HCT116 (cell line): ENCODE measurements around the gene ADAMTS15. TPM values are rescaled to one million over a fixed set of nuclear protein-coding genes. Genes with fewer than 3 reads are reported as not detected.

Source experiments
- ATAC-seq: fragments of 200-7000 bp; cut with Tn5 transposase; 2 replicates; pipeline ENCODE4 v1.9.1; 2020; ENCODE audit warnings: mild to moderate bottlenecking, moderate library complexity
- BruUV-seq: library from RNA; stranded (reverse); fragments of 400-500 nt; replicated peaks from 2 replicates; lab custom pipeline; 2021; lab: Mats Ljungman, UMichigan
- CTCF ChIA-PET: fragments of 300-600 bp; sonication (Branson Sonifier 250); formaldehyde crosslinking; loops from one replicate; lab custom pipeline; 2021; ENCODE audit warnings: antibody characterized with exemption; lab: Charles Lee
- POLR2A ChIA-PET: fragments of 300-600, 350-600 bp; sonication (Branson Sonifier 250); formaldehyde crosslinking; loops from one replicate; lab custom pipeline; 2021; ENCODE audit warnings: antibody characterized with exemption; lab: Charles Lee
- RAD21 ChIA-PET, 2 experiments: fragments of 300-600 bp; sonication (Branson Sonifier 250); formaldehyde crosslinking; loops; one replicate each; lab custom pipeline; 2023; ENCODE audit warnings: low total read pairs in 2 of 2; ENCODE audit not compliant: uncharacterized antibody in 2 of 2, unreplicated experiment in 2 of 2, low non-redundant PET in 1 of 2; lab: Charles Lee
- DNase-seq: peaks from one replicate; pipeline ENCODE4 v3.0.0-alpha.2; 2010; ENCODE audit warnings: low read depth, low spot score
- H2AFZ ChIP-seq: fragments of 200-600 bp; shearing (Covaris generic), sonication (generic); 2 replicates; pipeline ENCODE4 v1.6.1; 2017; ENCODE audit warnings: low read depth, mixed run types, mixed read lengths, antibody characterized with exemption, low read length; ENCODE audit not compliant: poor library complexity, severe bottlenecking
- H3K27ac ChIP-seq: 2 replicates; pipeline ENCODE4 v1.5.1; 2012; ENCODE audit warnings: low read depth, low read length
- H3K27me3 ChIP-seq: fragments of 200-600 bp; sonication (generic); 2 replicates; pipeline ENCODE4 v1.6.1; 2016; ENCODE audit warnings: mixed run types, low read length, mixed read lengths; ENCODE audit not compliant: insufficient read depth
- H3K36me3 ChIP-seq, 2 experiments: fragments of 200-500 bp in 1 of 2; fragments of 200-600 bp in 1 of 2; sonication (Bioruptor generic) in 1 of 2; sonication (generic) in 1 of 2; 2 replicates each; pipeline versions ENCODE4 v1.5.1 to v1.6.1; 2014 to 2016; ENCODE audit warnings: low read length in 2 of 2, inconsistent platforms in 1 of 2, mixed read lengths in 1 of 2, mixed run types in 1 of 2; ENCODE audit not compliant: insufficient read depth in 2 of 2, control insufficient read depth in 1 of 2
- H3K4me1 ChIP-seq, 2 experiments: fragments of 200-600 bp in 1 of 2; sonication (generic) in 1 of 2; 2 replicates each; pipeline versions ENCODE4 v1.5.1 to v1.6.1; 2012 to 2017; ENCODE audit warnings: low read length in 2 of 2, inconsistent platforms in 1 of 2, mild to moderate bottlenecking in 1 of 2, mixed read lengths in 1 of 2, mixed run types in 1 of 2, moderate library complexity in 1 of 2; ENCODE audit not compliant: insufficient read depth in 2 of 2, control insufficient read depth in 1 of 2
- H3K4me2 ChIP-seq: fragments of 200-600 bp; sonication (generic); 2 replicates; pipeline ENCODE4 v1.6.1; 2017; ENCODE audit warnings: mixed run types, low read length, mixed read lengths
- H3K4me3 ChIP-seq, 2 experiments: fragments of 200-600 bp in 1 of 2; sonication (generic) in 1 of 2; replicated peaks in 1 of 2; 2 replicates each; pipeline ENCODE4 v1.5.1; 2011 to 2016; ENCODE audit warnings: low read length in 2 of 2, control low read depth in 1 of 2, low read depth in 1 of 2, mild to moderate bottlenecking in 1 of 2, mixed read lengths in 1 of 2, mixed run types in 1 of 2
- H3K79me2 ChIP-seq: fragments of 200-600 bp; sonication (generic); 2 replicates; pipeline ENCODE4 v1.6.1; 2017; ENCODE audit warnings: mild to moderate bottlenecking, mixed run types, low read length, moderate library complexity, mixed read lengths; ENCODE audit not compliant: insufficient read depth
- H3K9ac ChIP-seq: fragments of 200-600 bp; sonication (generic); 2 replicates; pipeline ENCODE4 v1.6.1; 2016; ENCODE audit warnings: low read length, mixed read lengths
- H3K9me2 ChIP-seq: fragments of 200-600 bp; sonication (generic), shearing (Covaris generic); 2 replicates; pipeline ENCODE4 v1.6.1; 2017; ENCODE audit warnings: mixed run types, mild to moderate bottlenecking, moderate library complexity; ENCODE audit not compliant: insufficient read depth
- H3K9me3 ChIP-seq, 2 experiments: fragments of 200-500 bp in 1 of 2; fragments of 200-600 bp in 1 of 2; sonication (Bioruptor generic) in 1 of 2; sonication (generic) in 1 of 2; 2 replicates each; pipeline ENCODE4 v1.6.1; 2014 to 2017; ENCODE audit warnings: low read length in 2 of 2, mixed read lengths in 2 of 2, inconsistent platforms in 1 of 2, low read depth in 1 of 2, mild to moderate bottlenecking in 1 of 2, mixed run types in 1 of 2, moderate library complexity in 1 of 2; ENCODE audit not compliant: control insufficient read depth in 1 of 2, insufficient read depth in 1 of 2
- H4K20me1 ChIP-seq: fragments of 200-600 bp; sonication (generic), shearing (Covaris generic); 2 replicates; pipeline ENCODE4 v1.6.1; 2017; ENCODE audit warnings: mixed run types, mild to moderate bottlenecking, moderate library complexity; ENCODE audit not compliant: insufficient read depth
- CBX3 ChIP-seq: IDR thresholded peaks from 2 replicates; pipeline ENCODE4 v1.6.1; 2012; ENCODE audit warnings: low read depth
- CEBPB ChIP-seq: IDR thresholded peaks from 2 replicates; pipeline ENCODE4 v1.6.1; 2012; ENCODE audit warnings: low read depth
- EZH2 ChIP-seq: fragments of 200-600 bp; sonication (generic); IDR thresholded peaks from 2 replicates; pipeline ENCODE4 v1.6.1; 2017; ENCODE audit warnings: antibody characterized with exemption, mixed run types
- EZH2phosphoT487 ChIP-seq: fragments of 200-600 bp; IDR thresholded peaks from 2 replicates; pipeline ENCODE4 v1.6.1; 2018; ENCODE audit warnings: antibody characterized with exemption, borderline replicate concordance
- FOSL1 ChIP-seq: IDR thresholded peaks from 2 replicates; pipeline ENCODE4 v1.6.1; 2012; ENCODE audit warnings: low read depth
- POLR2A ChIP-seq: IDR thresholded peaks from 2 replicates; pipeline ENCODE4 v1.7.0; 2011; ENCODE audit warnings: borderline replicate concordance; ENCODE audit not compliant: insufficient read depth, insufficient read length; ENCODE audit errors: extremely low read depth
- POLR2AphosphoS5 ChIP-seq: IDR thresholded peaks from 2 replicates; pipeline ENCODE4 v1.6.1; 2011; ENCODE audit warnings: mild to moderate bottlenecking, low read depth, low read length, moderate library complexity
- RAD21 ChIP-seq: IDR thresholded peaks from 2 replicates; pipeline ENCODE4 v1.6.1; 2012; ENCODE audit warnings: low read depth, mild to moderate bottlenecking
- SIN3A ChIP-seq: IDR thresholded peaks from 2 replicates; pipeline ENCODE4 v1.6.1; 2012; ENCODE audit warnings: low read depth
- SP1 ChIP-seq: IDR thresholded peaks from 2 replicates; pipeline ENCODE4 v1.6.1; 2012; ENCODE audit warnings: low read depth
- SRF ChIP-seq: IDR thresholded peaks from 2 replicates; pipeline ENCODE4 v1.6.1; 2012; ENCODE audit warnings: low read depth
- TCF7L2 ChIP-seq: IDR thresholded peaks from 2 replicates; pipeline ENCODE4 v1.7.0; 2011; ENCODE audit warnings: borderline replicate concordance, inconsistent platforms; ENCODE audit not compliant: insufficient read depth, insufficient read length; ENCODE audit errors: extremely low read depth
- ZFX ChIP-seq: fragments of 450-650 bp; IDR thresholded peaks from 2 replicates; pipeline ENCODE4 v1.6.1; 2017
- ZNF274 ChIP-seq: fragments of 200-500 bp; sonication (Bioruptor generic); IDR thresholded peaks from 2 replicates; pipeline ENCODE4 v1.6.1; 2014; ENCODE audit warnings: mild to moderate bottlenecking, low read depth, low read length, inconsistent platforms
- intact Hi-C: fragments of 100-400 bp; cut with micrococcal nuclease; formaldehyde crosslinking; loops from 2 replicates; pipeline ENCODE4 v1.10.0; 2022
- total RNA-seq: library from RNA; stranded (reverse); gene quantifications from one replicate; pipeline ENCODE4 v1.2.1, GENCODE V29; 2021; ENCODE audit not compliant: unreplicated experiment
- TF ChIP-seq, protein P1 (sequence below): IDR thresholded peaks from 2 replicates; pipeline ENCODE4 v1.6.1; 2012
- TF ChIP-seq, protein P2 (sequence below), 3 experiments: fragments of 200-600 bp in 1 of 3; sonication (generic) in 1 of 3; IDR thresholded peaks in 2 of 3; conservative IDR thresholded peaks in 1 of 3; 2 replicates each; pipeline ENCODE4 v1.5.1; 2012 to 2017; ENCODE audit warnings: low read depth in 2 of 3, low read length in 2 of 3, antibody characterized with exemption in 1 of 3, borderline replicate concordance in 1 of 3, control low read depth in 1 of 3, mild to moderate bottlenecking in 1 of 3, mixed read lengths in 1 of 3, mixed run types in 1 of 3, moderate library complexity in 1 of 3; ENCODE audit not compliant: insufficient read depth in 1 of 3
- TF ChIP-seq, protein P3 (sequence below): IDR thresholded peaks from 2 replicates; pipeline ENCODE4 v1.6.1; 2012

ADAMTS15 gene
- total RNA-seq, 1 experiment from 2014 or later: 0.44 TPM

DNA sequence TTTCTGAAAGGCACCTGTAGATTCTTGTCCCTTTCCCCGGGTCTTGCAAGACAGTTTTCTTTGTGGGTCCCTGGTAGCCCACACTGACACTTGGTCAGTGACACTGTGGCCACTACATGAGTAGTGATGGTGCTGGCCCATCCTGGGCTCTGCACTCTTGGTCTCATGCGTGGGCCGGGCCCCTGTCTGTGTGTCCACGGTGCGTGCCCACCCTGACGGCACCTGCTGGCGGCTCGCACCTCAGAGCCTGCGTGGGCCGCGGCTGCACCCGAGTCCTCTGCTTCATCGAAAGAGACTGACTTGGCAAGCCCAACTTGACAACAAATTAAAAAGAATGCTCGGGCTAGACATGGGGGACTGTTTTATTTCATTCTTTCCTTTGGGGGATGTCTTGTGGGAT lies 37.5 kb downstream of the ADAMTS15 start:
- H3K79me2 ChIP-seq: no peaks in the 10 kb centered on the region
- TF ChIP-seq CBX3 (no peak), TCF7L2 (no peak), POLR2AphosphoS5 (no peak), EZH2 (no peak), ZFX (no peak), CEBPB (no peak), POLR2A (no peak), ZNF274 (no peak), SIN3A (no peak), FOSL1 (no peak), EZH2phosphoT487 (no peak), SRF (no peak), SP1 (no peak), RAD21 (no peak)
- TF ChIP-seq, protein P1, sequence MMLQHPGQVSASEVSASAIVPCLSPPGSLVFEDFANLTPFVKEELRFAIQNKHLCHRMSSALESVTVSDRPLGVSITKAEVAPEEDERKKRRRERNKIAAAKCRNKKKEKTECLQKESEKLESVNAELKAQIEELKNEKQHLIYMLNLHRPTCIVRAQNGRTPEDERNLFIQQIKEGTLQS: no peak
- TF ChIP-seq, protein P2, sequence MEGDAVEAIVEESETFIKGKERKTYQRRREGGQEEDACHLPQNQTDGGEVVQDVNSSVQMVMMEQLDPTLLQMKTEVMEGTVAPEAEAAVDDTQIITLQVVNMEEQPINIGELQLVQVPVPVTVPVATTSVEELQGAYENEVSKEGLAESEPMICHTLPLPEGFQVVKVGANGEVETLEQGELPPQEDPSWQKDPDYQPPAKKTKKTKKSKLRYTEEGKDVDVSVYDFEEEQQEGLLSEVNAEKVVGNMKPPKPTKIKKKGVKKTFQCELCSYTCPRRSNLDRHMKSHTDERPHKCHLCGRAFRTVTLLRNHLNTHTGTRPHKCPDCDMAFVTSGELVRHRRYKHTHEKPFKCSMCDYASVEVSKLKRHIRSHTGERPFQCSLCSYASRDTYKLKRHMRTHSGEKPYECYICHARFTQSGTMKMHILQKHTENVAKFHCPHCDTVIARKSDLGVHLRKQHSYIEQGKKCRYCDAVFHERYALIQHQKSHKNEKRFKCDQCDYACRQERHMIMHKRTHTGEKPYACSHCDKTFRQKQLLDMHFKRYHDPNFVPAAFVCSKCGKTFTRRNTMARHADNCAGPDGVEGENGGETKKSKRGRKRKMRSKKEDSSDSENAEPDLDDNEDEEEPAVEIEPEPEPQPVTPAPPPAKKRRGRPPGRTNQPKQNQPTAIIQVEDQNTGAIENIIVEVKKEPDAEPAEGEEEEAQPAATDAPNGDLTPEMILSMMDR (IDR thresholded peaks at IDR 0.05 in 2 of 3, conservative IDR thresholded peaks at IDR 0.05 in 1 of 3; ENCODE audit: borderline replicate concordance in 1 of 3, insufficient read depth in 1 of 3, low read depth in 2 of 3, low read length in 2 of 3): no peak
- TF ChIP-seq, protein P3, sequence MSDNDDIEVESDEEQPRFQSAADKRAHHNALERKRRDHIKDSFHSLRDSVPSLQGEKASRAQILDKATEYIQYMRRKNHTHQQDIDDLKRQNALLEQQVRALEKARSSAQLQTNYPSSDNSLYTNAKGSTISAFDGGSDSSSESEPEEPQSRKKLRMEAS: no peak
- H3K4me3 ChIP-seq: no peak overlapping the region
- DNase-seq (no peak), ATAC-seq (no peak)
- H3K27me3 ChIP-seq: no peaks in the 10 kb centered on the region
- H3K9me3 ChIP-seq: no peaks in the 10 kb centered on the region
- no peaks in the 10 kb centered on the region for H3K4me1 ChIP-seq
- no peak overlapping the region for H3K9ac ChIP-seq
- no peak overlapping the region for H3K27ac ChIP-seq
- H2AFZ ChIP-seq: no peak overlapping the region
- H3K36me3 ChIP-seq: no peaks in the 10 kb centered on the region
- RAD21 ChIA-PET: no interaction called here
- H4K20me1 ChIP-seq: no peaks in the 10 kb centered on the region
- no TSS peak for BruUV-seq
- CTCF ChIA-PET: no interaction called here
- POLR2A ChIA-PET: no interaction called here
- no peaks in the 10 kb centered on the region for H3K9me2 ChIP-seq
- no peak overlapping the region for H3K4me2 ChIP-seq
- intact Hi-C loops: no loop called here
